GM21360 (cell line): ENCODE data around the gene MAD1L1.

Experiments
- ATAC-seq: cut with Tn5 transposase; IDR thresholded peaks from one replicate; pipeline ENCODE4 v1.9.1; 2021; ENCODE audit warnings: mild to moderate bottlenecking, moderate library complexity; ENCODE audit not compliant: unreplicated experiment

The MAD1L1 gene

DNA sequence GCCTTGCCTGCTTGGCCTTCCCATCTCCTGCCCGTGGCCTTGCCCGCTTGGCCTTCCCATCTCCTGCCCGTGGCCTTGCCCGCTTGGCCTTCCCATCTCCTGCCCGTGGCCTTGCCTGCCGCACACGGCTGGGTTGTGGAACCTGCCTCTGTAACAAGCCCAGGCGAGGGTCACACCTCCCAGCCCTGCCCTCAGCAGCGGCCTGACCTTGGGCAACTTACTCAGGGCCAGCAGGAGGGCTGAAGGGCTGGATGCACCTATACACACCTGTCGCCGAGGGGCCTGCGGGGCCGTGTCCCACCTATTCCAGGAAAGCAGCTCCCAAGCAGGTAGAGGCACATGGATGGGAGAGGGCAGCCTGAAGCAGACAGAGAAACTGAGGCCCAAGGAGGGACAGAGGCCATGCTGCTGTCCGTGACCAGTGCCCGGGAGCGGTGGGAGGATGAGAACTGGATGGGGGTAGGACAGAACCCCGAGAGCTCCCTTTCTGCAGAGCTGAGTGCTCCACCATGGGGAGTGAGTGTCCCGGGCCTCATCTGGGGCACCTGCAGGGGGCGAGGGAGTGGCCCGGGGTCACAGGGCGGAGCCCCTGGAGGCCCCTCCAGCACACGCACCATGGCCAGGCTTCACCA is 285.0 kb downstream of the MAD1L1 start:
- ATAC-seq = no peak

DNA sequence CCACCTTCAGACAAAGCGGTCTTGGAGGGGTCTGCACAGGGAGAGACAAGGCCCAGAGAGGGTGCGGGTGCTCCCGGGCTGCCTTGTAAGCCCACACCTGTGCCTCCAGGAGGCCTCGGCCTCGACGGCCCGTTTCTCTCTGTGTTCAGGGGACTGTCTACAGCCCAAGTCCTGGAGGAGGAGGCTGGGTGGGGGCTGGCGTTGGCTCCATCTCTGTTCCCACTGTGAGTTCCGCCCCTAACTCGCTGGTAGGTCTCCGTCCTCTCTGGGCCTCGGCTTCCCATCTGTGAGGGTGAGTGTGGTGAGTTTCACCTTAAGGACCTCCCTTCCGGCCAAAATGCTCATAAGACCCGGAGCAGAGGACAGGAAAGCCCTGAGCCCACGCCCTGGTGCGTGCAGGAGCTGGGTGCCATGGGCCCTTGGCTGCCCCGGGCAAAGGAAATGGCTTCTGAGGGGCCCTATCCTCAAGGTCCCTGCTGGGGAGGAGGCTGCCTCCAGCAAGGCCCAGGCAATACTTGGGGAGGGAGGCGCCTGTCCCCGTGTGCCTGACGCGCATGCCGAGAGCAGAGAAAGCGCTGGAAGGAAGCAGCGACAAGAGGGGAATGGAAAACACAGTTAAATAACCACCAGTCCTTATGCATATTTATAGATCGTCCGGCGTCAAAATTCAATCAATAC is 285.8 kb downstream of the MAD1L1 start:
- no peak for ATAC-seq

DNA sequence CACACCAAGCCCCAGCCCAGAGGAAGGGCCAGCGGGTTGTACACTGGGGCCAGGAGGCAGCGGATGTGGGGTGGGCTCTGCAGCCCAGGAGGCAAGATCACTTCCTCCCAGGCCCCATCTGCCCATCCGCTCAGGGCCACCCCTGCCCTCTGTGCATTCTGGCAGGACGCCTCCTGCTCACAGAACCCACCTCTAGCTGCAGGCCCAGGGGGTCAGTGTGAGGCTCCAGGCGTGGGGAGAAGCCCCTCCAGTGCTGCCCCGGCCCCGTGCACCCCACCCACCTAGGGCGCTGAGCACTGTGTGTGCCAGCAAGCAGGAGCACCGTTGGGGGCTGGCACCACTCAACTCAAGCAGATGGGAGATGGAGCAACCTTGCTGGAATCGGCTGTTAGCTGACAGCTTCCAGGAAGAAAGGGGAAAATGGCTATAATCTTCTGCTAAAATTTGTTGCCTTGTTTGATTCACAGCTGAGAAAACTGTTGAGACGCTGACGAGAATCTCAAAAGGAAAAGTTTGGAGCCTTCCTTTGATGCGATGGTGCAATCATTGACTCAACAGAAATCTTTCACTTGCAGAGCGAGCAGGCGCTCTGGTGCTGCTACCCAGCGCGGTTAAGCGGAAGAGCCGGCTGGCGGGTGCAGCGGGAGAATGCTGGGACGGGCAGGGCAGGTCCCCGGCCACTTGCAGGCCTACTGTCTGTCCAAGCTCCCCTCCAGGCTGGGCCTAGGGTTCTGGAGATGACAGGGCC is 286.5 kb downstream of the MAD1L1 start:
- no peak for ATAC-seq

DNA sequence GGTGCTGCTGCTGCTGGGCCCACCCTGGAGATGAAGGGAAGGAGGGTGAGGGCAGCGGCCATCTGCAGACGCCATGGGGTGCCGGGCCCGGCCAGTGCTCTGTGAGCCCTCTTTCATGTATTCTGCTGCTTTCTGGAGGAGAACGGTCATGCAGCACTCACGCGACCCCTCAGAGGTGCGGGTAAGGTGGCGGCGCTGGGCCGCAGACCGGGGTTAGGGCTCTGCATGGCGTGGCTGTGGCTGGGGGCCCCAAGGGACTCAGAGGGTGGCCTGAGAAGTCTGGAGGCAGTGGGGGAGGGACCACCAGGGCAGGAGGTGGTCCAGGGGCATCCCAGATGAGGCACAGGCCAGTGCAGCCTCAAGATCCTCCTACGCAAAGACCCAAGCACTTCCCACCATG is 287.2 kb downstream of the MAD1L1 start:
- no peak for ATAC-seq

DNA sequence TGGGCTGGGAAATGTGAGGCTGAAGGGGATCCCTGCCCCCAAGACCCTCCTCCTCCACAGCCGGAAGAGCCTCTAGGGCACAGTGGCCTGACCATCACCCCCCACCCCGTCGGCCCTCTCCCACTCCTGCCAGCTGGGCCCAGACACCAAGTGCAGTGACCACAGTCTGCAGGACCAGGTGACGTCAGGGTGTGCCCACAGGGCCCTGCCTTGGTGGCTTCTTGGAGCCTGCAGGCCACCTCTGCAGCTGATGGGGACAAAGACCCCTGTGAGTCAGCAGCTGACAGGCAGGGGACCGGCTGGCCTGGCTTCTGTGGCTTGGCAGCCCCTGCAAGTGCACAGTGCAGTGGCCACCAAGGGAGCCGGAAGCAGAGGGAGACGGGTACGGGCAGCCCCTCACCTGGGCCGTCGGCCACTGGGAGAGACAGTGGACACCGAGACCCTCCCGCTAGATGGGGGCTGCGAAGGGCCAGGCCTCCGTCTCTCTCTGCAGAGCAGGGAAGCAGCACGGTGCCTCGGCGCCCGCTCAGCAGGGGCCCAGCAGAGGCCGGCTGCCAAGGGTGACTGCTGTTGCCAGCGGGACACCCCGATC is 288.0 kb downstream of the MAD1L1 start:
- no peak for ATAC-seq

DNA sequence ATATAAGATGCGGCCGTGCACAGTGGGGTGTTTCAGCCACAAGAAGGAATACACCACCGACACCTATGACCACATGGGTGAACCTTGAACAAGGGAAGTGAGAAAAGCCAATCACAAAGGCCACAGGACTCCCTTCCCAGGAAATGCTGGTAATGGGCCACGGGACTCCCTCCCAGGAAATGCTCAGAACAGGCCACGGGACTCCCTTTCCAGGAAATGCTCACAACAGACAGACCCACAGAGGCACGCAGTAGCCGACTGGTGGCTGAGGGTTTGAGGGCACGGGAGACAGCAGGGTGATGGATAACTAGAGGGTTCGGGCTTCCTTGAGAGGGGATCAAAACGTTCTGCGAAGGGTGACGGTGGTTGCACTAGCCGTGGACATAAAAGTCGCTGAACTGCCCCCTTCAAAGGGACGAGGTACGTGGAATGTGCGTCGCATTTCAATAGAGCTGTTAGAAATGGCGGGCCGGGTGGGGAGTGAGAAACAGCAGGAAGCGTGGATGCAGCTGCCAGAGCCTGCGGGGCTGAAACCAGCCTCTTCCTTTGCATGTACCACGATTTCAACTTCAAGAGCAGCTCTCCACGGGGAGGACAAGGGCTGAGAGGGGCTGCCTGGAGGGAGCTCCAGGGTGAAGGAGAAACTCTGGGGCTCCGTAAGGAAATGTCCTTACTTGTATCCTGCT is 288.7 kb downstream of the MAD1L1 start:
- no peak for ATAC-seq

DNA sequence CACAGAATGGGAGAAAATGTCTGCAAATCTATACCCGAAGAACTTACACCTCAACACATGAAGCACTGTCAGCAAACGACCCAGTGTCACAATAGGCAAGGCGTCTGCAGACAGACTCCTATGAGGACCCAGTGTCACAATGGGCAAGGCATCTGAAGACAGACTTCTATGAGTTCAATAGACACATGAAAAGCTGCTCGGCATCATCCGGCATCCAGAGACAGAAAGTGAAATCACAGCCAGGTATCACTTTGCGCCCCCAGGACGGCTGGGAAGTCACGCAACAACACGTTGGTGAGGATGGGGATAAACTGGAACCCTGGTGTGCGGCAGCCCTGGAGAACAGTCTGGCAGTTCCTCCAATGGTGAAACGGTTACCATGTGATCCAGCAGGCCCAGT is 289.4 kb downstream of the MAD1L1 start:
- ATAC-seq = no peak

DNA sequence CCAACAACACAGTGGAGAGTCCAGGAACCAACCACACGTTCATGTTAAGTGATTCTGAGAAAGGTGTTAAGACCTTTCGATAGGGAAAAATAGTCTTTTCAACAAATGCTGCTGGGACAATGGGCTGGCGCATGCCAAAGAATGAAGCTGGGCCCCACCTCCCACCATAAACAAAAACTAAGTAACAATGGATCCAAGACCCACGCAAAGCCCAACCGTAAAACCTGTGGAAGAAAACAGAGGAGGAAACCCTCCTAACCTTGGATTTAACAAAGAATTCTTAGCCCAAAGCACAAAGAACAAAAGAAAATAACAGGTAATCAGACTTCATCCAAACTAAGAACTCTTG is 289.8 kb downstream of the MAD1L1 start:
- no peak for ATAC-seq

DNA sequence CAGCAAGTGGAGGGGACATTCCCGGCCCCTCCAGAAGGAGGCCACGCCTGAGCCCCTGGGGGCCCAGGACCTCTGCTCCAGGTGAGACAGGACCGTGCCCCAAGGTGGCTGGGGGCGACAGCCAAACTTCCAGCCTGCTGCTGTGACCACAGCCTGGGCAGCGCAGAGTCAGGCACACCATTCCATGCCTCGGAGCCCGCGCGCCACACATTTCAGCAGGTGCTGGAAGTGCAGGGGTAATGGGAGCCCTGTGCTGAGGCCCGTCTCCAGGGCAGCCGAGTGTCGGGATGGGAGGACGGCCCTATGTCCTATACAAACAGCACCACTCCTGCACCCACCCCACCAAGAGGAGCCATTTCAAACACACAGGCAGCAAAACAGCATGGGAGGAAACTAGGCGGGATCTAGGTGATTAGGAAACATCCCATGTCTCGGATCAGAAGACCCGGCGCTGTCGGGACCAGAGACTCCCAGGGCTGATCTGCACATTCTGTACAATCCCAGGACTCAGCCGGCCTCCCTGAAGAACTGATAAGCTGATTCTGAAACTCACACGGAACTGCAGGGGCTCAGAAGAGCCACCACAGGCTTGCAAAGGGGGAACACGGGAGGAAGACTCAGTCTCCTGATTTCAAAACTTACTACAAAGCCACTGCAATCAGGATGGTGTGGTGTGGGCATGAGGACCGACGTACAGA is 290.4 kb downstream of the MAD1L1 start:
- no peak for ATAC-seq

DNA sequence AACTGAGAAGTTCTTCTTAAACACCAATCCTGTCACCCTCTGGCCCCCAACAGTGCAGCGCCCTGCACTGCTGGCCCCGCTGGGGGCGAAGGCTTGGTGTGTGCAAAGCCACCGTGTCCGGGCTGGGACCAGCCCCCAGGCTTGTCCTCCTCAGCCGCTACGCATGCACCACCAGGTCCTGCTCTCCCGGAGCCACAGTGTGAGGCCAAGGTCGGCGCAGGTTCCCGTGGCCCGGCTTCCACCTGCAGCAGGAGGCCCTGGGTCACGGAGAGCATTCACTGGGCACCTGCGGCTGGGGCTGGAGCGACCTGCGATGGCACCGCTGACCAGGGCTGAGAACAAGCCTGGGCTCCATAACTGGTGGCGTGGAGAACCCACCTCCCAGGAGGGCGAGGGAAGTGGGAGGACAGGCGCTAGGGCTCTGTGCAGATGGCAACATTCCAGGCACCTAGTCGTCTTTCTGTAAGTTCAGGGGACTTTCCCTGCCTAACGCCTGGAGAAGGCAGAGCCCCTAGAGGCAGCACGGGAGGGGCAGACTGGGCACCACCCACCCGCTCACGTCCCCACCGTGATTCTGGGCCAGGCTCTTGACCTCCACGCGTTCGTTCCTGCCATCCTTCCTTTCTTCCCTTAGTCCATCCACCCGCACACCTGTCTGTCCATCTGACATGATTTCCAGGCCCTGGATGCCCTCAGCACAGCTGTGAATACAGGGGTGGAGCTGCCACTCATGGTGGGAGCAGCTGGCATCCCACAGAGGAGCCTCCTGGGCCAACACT is 291.1 kb downstream of the MAD1L1 start:
- ATAC-seq = no peak

DNA sequence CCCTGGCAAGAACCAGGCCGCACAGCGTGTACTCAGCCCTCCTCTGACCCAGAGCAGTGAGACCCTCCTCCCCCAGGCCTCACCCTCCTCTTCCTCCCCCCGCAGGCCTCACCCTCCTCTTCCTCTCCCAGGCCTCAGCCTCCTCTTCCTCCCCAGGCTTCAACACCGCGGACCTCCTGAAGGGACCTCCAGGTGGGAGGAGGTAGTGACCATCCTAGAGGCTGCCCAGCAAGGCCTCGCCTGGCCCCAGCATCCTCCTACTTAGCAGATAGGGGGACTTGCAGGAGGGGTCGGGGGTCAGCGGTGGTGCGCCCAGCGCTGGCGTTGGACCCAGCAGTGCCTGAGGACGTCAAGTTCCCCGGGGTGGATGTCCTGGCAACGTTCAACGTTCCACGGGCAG is 291.9 kb downstream of the MAD1L1 start:
- ATAC-seq = peak; percentile 18

DNA sequence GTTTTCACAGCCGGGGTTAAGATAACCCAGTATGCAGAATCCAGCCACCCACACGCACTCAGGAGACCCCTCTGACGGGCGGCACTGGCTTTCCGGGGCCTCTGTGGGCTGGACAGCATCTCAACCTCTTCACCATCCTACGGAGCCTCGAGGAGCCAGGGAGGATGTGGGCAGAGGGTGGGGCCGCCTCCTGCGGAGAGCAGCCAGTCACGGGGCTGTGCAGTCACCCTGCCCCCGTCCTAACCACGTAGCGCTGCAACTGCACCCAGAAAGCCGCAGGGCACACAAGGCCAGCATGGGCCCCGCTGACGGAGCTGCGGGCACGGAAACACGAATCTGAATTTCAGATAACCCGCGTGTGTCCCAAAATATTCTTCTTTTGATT is 292.4 kb downstream of the MAD1L1 start:
- peak; percentile 84 for ATAC-seq

DNA sequence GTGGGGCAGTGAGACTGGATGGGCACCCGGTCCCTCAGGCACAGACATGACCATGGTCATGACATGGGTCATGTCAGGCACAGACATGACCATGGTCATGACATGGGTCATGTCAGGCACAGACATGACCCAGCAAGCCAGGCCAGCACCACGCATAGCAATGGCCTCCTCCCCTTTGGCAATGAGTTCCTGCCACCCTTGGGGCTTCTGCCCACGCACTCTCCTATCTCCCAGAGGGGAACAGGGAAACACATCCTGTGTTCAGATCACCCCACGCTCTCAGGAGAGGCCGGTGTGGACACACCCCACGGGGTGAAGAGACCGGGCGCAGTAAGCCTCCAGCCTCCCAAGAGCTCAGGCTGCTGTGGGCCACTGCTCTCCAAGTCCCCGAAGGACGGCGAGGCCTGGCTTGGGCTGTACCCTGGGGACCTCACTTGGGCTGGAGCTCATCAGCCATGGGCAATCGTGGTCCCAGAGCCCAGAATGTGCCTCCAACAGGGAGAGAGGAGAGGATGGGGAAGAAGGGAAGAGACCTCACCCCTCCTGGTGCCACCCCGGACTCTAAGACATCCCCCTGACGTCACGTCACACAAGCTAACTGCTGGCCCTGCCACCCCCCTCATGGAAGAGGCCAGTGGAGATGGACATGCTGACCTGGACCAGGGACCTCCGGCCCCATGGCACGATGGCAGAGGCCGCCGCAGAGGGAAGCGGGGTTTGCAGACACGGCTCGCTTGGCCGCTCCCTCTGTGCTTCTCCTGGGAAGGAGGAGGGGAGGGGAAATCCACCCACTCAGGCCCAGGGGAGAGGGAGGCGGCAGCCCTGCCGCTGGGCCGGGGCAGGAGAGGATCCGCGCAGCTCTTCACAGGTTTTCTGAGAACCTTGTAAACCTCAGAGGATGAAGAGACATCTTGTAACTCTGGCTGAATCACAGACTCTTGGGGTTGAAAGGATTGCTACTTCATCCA is 293.0 kb downstream of the MAD1L1 start:
- peak; percentile 18 for ATAC-seq

DNA sequence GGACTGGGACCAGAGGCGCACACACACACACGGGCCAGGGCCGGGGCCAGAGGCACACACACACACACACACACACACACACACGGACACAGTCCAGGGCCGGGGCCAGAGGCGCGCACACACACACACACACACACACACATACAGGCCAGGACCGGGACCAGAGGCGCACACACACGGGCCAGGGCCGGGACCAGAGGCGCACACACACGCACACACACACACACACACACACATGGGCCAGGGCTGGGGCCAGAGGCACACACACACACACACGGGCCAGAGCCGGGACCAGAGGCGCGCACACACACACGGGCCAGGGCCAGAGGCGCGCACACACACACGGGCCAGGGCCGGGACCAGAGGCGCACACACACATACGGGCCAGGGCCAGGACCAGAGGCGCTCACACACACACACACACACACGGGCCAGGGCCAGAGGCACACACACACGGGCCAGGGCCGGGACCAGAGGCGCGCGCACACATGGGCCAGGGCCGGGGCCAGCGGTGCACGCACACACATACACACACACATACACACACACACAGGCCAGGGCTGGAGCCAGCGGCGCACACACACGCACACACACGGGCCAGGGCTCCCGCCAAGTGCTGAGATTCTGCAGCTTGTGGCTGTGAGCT is 293.8 kb downstream of the MAD1L1 start:
- ATAC-seq = peak; percentile 2

DNA sequence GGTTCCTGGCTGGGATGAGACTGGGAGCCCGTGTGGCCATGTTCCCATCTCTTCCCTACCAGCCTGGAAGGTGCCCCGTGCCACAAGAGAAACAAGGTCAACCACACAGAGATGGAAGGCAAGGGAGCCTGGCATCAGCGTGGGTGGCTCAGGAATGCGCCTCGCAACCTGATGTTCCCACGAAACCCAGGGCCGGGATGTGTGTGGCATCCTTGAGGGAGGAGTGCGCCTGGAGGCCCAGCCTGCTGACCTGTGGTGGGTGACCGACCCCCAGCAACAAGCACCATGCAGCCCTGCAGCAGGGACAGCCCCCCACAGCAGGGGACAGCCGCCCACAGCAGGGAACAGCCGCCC is 295.5 kb downstream of the MAD1L1 start:
- no peak for ATAC-seq

DNA sequence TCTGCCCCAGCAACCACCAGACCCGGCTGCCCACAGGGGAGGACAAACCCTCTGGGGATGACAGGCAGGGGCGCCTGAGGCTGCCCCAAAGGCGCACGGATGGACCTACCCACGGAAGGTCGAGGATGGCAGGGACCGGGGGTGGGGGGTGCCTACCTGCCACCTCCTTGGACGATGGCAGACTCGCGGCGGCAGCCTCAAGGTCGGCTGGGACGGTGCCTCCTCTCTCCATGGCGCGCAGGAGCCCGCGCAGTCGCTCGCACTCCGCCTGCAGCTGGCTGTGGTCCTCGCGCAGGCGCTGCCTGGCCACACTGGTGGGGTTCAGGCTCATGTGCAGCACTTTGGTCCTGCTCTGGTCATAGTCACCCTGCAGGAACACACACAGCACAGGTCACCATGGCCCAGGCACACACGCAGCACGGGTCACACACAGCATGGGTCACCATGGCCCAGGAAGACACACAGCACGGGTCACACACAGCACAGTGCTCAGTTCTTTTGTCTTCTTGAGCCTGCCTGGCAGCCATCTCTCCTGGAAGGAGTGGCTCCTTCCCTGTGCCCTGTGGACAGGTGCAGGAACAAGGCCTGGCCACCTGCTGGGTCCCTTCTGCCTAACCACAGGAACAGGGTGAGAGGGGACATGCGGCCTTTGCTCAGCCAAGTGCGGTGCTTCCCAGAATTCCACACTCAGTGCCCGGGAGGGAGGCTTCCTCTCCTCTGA is 296.1 kb downstream of the MAD1L1 start:
- no peak for ATAC-seq

DNA sequence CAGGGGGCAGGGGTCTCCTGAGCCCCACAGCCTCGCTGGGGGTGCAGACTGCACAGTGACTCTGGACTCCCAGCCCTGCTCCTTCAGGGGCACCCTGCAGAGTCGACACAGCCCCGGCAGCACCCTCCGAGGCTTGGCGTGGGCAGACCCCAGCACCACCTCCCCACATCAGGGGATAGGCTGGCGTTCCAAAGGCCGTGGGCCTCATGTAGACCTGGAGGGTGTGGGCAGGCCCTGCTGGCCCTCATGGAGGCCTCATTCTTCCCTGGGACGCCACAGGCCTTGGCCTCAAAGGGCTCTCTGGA is 296.8 kb downstream of the MAD1L1 start:
- ATAC-seq = no peak
